GM13977 (cell line): Measurements from ENCODE around the gene PLEKHG3.
"Not testable (repeated sequence)": the region's sequence is repeated elsewhere in the genome, so short reads cannot be mapped to it uniquely, and the experiment has no call there.

Experiments used
- DNase-seq: peaks from one replicate; pipeline ENCODE4 v3.0.0; 2012; ENCODE audit warnings: low spot score
- in situ Hi-C: fragments of 300-500 bp; cut with MboI; formaldehyde crosslinking; loops from one replicate; pipeline ENCODE4 v1.12.0; 2022; ENCODE audit warnings: low sequenced_read_pairs, low pct_unique_long_range_greater_than_20kb, mixed read lengths, inconsistent platforms; ENCODE audit not compliant: unreplicated experiment
- TF ChIP-seq, protein P1 (sequence below): IDR thresholded peaks from 2 replicates; pipeline ENCODE4 v1.5.1; 2012; ENCODE audit warnings: mild to moderate bottlenecking, control low read depth; ENCODE audit not compliant: insufficient read depth; ENCODE audit errors: extremely low read depth, missing control alignments

The PLEKHG3 gene

DNA sequence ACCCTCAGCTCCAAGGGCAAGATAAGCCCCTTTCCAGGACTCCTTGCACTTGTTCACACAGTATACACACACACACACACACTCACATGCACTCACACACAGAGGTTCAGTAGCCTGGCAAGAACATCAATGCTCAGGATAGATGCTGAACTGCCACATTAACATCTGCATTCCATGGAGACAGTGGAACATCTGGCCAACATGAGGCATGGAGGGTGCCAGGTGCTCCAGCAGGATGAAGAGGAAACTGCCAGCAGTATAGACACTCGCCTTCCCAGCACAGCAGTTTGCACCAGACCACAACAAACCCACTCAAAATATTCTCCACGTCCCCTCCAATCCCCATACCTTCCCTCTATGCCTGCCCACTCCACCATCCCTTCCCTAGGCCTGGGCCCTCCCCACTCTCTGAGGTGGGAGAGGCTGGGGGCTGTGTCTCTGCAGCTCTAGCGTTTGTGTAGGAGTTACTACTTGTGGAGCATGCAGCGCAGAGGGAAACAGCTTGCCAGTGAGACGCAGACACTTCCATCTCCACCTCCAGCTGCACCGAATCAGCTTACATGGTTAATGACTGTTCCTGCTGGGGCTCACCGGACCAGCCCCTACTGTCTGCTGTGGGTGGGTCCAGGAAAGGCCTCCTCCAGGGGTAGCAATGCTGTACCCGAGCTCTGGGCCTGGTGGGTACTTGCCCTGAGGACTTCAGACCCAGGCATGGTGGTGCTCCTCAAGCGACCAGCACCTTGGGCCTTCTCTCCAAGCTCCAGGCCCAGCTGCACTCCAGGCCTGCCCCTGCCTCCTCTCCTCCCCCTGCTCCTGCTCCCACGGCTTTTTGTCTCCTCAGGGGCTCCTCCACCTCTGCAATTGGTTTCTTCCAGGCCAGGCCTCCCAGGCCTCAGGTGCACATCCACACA lies 18.6 kb upstream of the PLEKHG3 start:
- TF ChIP-seq, protein P1, sequence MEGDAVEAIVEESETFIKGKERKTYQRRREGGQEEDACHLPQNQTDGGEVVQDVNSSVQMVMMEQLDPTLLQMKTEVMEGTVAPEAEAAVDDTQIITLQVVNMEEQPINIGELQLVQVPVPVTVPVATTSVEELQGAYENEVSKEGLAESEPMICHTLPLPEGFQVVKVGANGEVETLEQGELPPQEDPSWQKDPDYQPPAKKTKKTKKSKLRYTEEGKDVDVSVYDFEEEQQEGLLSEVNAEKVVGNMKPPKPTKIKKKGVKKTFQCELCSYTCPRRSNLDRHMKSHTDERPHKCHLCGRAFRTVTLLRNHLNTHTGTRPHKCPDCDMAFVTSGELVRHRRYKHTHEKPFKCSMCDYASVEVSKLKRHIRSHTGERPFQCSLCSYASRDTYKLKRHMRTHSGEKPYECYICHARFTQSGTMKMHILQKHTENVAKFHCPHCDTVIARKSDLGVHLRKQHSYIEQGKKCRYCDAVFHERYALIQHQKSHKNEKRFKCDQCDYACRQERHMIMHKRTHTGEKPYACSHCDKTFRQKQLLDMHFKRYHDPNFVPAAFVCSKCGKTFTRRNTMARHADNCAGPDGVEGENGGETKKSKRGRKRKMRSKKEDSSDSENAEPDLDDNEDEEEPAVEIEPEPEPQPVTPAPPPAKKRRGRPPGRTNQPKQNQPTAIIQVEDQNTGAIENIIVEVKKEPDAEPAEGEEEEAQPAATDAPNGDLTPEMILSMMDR = no peak
- in situ Hi-C loops = no loop called here
- DNase-seq = no peak

DNA sequence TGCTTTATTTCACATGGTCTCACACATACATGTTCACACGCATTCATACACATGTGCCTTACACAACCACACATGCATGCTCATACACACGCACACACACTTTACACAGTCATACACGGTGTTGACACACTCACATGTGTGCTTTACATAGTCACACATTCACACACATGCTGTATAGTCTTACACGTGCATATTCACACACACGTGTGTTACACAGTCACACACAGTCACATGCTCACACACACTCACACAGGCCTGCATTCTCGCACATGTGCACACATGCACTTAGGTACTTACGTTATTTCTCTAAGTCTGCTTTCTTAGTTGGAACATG lies 18.0 kb upstream of the PLEKHG3 start:
- in situ Hi-C loops = no loop called here
- TF ChIP-seq, protein P1 = no peak

DNA sequence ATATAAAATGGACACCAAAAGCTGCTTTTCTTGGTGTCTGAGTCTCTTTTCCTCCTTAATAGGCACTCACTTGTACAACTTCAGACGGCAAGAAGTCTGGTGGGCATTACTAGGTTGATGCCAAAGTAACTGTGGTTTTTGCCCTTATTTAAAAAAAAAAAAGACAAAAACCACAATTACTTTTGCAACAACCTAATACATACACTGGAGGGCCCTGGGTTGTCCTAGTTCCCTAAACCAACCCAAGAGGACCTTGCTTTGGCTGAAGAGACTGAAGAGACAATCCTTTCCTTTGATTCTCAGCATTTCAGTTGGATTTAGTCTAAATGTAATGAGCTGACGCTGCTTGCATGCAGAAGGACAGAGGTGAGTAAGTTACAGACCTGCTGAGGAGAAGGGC lies 16.2 kb upstream of the PLEKHG3 start:
- TF ChIP-seq, protein P1 = no peak
- in situ Hi-C loops = no loop called here
- DNase-seq = no peak

More for the DNA sequence above, 18.0 kb upstream of the PLEKHG3 start:
- no peak for DNase-seq

DNA sequence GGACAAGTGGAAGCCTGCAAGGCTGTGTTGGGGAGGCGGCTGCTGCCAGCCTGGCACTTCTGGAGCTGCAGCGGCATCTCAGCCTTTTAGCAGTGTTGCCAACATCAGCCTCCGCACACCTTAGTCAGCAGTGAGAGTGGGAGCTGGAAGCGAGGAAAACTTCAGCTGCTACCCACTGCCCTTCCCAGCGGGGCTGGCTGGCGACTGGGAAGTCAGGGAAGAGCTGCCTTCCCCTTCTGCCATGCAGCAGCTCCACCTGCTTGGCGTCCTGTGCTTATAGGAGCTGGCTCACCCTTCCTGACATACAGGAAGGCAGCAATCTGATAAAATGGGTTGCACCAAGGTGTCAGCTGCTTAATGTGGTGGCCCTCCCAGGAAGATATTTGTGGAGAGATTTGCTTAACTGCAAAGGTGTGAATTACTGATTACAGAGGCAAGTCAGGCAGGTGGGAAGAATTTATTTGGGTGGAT lies 15.4 kb upstream of the PLEKHG3 start:
- TF ChIP-seq, protein P1 = no peak
- in situ Hi-C loops = no loop called here
- DNase-seq = no peak

DNA sequence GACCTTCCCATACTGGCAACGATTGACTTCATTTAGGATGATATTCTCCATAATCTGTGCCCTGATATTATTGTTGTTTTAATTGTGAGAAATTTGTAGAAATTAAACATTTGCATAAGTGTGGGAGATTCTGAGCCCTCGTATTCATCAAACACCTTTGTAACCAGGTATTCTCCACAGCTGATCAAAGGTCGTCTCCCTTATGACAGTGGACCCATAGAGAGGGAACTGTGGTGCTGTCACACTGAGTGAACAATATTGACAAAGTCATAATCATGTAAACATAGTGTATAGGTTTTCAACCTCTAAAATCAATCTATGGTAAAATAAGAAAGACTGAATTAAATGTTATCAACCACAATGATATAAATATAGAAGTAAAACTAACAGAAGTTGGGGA lies 14.9 kb upstream of the PLEKHG3 start:
- in situ Hi-C loops = no loop called here
- TF ChIP-seq, protein P1 = no peak
- no peak for DNase-seq

DNA sequence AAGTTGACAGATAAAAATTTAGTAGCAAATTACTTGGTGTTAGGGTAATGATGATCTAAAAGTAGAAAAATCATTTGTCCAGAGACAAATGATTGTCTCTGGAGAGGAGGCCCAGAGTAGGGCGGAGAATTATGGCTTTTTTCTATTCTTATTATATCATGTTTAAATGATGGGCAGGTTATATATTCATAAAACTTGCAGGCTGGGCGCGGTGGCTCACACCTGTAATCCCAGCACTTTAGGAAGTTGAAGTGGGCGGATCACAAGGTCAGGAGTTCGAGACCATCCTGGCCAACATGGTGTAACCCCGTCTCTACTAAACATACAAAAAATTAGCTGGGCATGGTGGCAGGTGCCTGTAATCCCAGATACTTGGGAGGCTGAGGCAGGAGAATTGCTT lies 13.6 kb upstream of the PLEKHG3 start:
- in situ Hi-C loops, DNase-seq: not testable (repeated sequence)

DNA sequence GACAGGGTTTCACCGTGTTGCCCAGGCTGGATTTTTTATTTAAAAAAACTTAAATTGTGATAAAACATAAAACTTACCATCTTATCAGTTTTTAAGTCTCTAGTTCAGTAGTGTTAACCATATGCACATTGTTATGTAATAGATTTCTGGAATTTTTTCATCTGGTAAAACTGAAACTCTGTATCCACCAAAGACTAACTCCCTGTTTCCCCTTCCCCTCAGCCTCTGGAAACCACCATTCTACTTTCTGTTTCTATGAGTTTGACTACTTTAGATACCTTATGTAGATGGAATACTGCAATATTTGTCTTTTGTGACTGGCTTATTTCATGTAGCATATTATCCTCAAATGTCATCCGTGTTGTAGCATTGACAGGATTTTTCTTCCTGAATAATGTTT lies 12.8 kb upstream of the PLEKHG3 start:
- DNase-seq = no peak
- in situ Hi-C loops = no loop called here
- TF ChIP-seq, protein P1 = no peak
